Globus pallidus (tissue), 1 donor: ENCODE results near the gene CLTC.
A peak's percentile ranks its signal among the peaks of the same experiment; 100 is the strongest.

Experiments
- DNase-seq: peaks from one replicate; pipeline ENCODE4 v3.0.0-alpha.2; 2015; ENCODE audit warnings: low spot score

CLTC gene

GRCh38 chr17:59683283-59683682 is 63.6 kb downstream of the CLTC start:
- no peak for DNase-seq

DNA sequence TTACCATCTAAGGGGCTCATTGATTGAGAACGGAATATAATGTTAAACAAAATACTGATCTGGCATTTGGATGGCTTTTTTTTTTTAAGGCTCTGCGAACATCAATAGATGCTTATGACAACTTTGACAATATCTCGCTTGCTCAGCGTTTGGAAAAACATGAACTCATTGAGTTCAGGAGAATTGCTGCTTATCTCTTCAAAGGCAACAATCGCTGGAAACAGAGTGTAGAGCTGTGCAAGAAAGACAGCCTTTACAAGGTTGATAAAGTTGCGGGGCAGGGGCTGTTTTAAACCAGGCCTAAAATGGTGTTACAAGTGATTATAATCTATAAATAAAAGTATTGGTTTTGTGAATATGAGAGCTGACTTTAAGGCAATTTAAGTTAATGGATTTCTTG is 65.3 kb downstream of the CLTC start:
- no peak for DNase-seq

- no peak for DNase-seq
Measured at GRCh38 chr17:59688008-59688407, 68.3 kb downstream of the CLTC start.

DNA sequence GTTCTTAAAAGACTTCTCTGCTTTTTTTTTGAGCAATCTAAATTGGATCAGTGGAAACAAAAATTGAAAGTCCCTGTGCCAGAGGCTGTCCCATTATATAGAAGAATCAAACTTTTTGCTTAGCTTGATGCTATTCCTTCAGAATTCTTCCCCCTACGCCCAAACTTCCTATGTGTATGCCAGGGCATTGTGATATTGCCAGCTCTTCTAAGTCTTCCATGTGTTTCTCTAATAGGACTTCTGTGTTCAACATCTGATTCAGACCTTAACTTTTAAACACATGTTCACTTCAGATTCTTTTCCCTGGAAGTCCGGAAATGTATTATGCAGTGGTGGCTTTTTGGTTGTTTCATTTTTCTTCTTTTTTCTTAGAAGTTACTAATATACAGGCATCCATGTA is 68.8 kb downstream of the CLTC start:
- no peak for DNase-seq

GRCh38 chr17:59693582-59693981 is 73.9 kb downstream of the CLTC start:
- no peak for DNase-seq

GRCh38 chr17:59694344-59694743 is 74.6 kb downstream of the CLTC start:
- DNase-seq = no peak

GRCh38 chr17:59695945-59696681 is 76.4 kb downstream of the CLTC start:
- DNase-seq = no peak

DNA sequence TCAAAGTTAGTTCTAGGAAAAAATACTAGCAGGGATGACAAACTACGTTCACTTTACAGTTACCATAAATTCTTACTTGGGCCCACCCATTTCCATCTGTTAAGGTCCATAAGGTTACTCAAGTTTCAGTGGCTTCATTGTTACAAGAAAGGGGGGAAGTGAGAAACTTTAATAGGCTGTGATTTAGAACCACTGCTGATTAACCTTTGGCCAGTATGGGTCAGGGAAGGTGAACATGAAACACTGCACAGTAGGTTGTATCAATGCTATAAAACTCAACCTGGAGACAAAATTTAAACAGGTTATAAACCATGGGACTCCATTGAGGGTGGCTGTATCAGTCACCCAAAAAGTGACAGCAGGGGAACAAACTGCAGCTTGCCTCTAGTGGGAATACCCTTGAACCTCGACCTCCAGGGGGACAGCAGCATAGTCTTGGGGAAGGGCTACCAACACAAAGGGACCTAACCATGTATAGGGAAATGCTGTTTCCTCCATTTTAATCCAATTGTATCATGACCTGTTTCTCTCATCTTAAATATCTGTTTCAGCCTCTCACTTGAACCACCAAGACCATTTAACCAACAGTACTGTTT is 77.1 kb downstream of the CLTC start:
- no peak for DNase-seq

DNA sequence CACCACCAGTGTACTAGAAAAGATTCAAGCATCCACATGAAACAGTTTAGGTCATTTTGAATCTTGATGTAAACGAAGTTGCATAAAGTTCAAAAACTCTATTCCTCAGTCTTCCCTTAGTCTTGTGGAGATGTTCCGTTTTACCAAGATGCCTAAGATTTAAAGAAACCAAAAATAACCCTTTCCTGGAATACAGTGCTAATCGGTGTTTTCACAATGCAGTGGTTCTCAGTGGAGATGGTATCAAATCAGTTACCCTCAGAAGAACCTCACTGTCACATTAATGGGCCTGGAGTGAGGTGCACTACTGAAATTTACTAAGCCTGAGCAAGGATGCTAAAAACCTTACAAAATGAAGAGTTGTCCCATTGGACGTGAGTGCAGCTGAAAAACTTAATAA is 78.4 kb downstream of the CLTC start:
- DNase-seq = no peak

- DNase-seq = no peak
Measured at GRCh38 chr17:59699218-59699617, 79.5 kb downstream of the CLTC start.

GRCh38 chr17:59699786-59700185 is 80.1 kb downstream of the CLTC start:
- no peak for DNase-seq

GRCh38 chr17:59702304-59702703 is 82.6 kb downstream of the CLTC start:
- DNase-seq = no peak

- DNase-seq = peak; percentile 99
Measured at GRCh38 chr17:59707149-59707970, 87.7 kb downstream of the CLTC start, which contains the start of the genes PTRH2 and VMP1. Gene PTRH2 (minus strand): TSS chr17:59707430. CDS start chr17:59697978, 9,452 bp downstream. Gene VMP1 (plus strand): TSS chr17:59707654. CDS start chr17:59731447, 23,793 bp downstream.

DNA sequence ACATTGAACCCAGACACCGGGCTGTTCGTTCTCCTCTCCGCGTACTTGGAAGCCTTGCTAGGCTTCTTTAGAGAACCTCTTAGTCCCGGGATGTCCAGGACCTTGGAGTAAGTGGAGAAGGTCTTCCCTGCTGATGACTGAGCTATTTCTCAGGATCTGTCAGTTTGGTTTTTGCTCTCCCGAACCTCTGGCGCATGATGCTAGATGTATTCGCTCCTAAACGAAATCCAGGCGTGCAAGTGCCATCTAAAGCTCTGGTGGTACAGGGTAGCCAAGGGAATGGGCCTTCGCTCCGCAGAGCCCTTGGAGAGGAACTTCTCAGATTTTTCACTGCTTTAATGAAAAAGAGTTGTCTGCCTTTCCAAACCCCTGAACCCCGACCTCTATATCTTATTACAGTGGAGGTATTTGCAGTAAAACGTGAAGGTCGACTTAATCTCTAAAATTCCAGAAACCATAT is 88.3 kb downstream of the CLTC start:
- DNase-seq = no peak

DNA sequence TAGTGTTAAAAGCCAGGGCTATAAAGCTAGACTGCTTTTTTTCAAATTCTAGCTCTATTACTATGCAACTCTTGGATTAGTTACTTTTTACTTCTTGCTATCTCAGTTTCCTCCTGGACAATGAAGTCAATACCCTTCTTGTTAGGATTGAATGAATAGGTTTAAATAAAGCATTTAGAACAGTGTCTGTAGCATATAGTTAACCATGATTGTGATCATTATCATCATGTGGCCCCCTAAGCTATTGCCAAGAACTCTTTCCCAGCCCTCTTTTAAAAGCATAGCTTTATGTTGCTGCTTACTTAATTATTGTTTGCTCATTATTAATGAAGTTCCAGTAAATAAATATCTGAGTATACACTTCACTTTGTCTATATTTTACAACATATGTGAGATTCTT is 92.2 kb downstream of the CLTC start:
- DNase-seq = no peak

DNA sequence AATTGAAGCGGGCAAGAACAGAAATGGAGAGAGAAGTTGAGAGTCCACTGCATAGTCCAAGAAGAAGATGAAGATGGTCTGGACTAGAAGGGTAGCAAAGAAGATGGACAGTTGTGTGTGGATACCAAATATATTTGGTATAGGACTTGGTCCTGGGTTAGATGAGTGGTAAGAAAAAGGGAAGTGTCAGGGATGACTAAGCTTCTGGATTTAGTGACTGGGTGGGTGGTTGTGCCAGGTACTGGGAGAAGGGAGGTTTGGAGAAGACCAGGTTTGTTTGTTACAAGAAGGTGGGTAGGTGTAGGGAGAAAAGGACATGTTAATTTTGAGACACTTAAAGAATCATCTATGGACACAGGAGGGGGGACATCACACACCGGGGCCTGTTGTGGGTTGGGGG is 93.2 kb downstream of the CLTC start:
- no peak for DNase-seq

DNA sequence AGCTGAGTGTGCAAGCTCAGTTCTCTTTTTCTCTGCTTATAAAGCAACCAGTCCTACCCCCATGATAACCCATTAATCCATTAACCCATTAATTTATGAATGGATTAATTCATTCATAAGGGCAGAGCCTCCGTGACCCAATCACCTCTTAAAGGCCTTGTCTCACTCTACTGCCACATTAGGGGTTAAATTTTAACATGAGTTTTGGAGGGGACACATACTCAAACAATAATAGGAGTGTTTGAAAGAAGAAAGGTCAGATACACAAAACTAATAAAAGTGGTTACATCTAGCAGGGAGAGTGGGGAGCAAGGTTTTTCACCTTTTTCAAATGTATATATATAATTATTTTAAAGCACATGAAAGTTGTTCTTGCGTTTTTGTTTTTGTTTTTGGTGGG is 94.6 kb downstream of the CLTC start:
- no peak for DNase-seq

- no peak for DNase-seq
Measured at GRCh38 chr17:59716427-59716826, 96.7 kb downstream of the CLTC start.

- peak; percentile 84 for DNase-seq
Measured at GRCh38 chr17:59719526-59719925, 99.8 kb downstream of the CLTC start.

- DNase-seq = no peak
Measured at GRCh38 chr17:59722623-59723022, 102.9 kb downstream of the CLTC start.

DNA sequence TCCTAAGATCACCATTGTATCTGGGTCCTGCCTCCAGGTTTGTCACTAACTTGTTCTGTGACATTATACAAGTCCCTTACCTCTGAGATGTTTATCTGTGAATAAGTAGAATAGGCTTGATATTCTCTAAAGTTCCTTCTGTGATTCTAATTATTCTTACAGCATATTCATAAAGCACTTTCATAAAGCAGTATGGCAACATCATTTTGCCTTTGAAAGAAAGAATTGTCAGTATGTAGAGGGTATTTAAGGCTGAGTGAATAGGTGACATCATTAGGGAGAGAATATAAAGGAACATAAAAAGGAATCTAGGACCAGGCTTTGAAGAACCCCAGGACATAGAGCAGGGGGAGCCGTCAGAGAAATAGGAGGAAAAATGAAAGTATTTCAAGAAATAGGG is 103.3 kb downstream of the CLTC start:
- no peak for DNase-seq

DNA sequence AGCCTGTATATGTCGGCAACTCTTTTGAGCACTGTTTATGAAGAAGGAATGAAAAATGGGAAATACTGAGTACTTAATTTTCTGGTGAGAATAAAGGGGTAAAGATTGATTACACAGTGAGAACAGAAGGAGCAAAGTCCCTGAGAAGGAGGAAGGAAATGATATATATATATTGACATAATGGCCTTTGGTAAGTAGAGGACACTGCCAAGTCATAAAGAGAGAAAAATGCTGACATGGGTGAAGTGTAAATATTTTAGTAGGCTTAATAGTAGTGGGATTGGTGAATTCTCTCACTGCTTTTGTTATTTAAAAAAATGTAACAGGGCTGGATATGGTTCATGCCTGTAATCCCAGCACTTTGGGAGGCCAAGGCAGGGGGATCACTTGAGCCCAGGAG is 103.9 kb downstream of the CLTC start:
- no peak for DNase-seq

GRCh38 chr17:59725691-59726090 is 106.0 kb downstream of the CLTC start:
- DNase-seq = no peak
